ENCODE measurements around the gene MYH7B. TPM values are rescaled to one million over a fixed set of nuclear protein-coding genes. Genes with fewer than 3 reads are reported as not detected.

The MYH7B gene
- total and polyA plus RNA-seq, 12 donors, result 0.07 to 9.6 (median 0.45) TPM; not detected in 1

DNA sequence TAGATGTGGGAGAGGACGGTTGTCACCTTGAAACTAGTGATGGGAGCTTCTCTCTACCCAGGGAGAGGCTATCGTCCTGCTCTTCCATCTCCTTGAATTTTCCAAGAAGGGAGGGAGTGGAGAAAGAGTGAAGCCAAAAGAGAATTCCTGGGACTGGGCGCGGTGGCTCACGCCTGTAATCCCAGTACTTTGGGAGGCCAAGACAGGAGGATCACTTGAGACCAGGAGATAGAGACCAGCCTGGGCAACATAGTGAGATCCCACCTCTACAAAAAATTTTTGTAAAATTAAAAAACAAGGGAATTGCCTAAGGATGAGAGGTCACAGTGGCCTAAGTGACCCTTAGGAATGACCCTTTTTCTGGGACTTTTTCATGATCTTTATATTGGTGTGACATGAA, 8.8 kb downstream of the MYH7B start:
- Histone ChIP-seq H3K4me3 (no peak overlapping the region), H3K9me3 (replicated peaks in 1 of 3) (no peaks in the 10 kb centered on the region), H3K27me3 (no peaks in the 10 kb centered on the region), H3K36me3 (replicated peaks in 1 of 2) (no peaks in the 10 kb centered on the region), H3K27ac (no peak overlapping the region), H3K4me1 (replicated peaks in 1 of 2) (no peaks in the 10 kb centered on the region)
- intact Hi-C loops (cut with DNase I), result loop anchor here in 1 of 2 donors (5.0 kb wide), 1 partner anchor 92 kb away; the partner anchor contains the start of gene GGT7
- TF ChIP-seq, protein P1, sequence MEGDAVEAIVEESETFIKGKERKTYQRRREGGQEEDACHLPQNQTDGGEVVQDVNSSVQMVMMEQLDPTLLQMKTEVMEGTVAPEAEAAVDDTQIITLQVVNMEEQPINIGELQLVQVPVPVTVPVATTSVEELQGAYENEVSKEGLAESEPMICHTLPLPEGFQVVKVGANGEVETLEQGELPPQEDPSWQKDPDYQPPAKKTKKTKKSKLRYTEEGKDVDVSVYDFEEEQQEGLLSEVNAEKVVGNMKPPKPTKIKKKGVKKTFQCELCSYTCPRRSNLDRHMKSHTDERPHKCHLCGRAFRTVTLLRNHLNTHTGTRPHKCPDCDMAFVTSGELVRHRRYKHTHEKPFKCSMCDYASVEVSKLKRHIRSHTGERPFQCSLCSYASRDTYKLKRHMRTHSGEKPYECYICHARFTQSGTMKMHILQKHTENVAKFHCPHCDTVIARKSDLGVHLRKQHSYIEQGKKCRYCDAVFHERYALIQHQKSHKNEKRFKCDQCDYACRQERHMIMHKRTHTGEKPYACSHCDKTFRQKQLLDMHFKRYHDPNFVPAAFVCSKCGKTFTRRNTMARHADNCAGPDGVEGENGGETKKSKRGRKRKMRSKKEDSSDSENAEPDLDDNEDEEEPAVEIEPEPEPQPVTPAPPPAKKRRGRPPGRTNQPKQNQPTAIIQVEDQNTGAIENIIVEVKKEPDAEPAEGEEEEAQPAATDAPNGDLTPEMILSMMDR (IDR thresholded peaks at IDR 0.05), result no peak
- no peak for TF ChIP-seq POLR2A (IDR thresholded peaks at IDR 0.05)
- DNase-seq, result no peak
- WGBS, 4 donors, result 87 to 99% (median 95%) methylated on average over 5 of the region's 5 CpGs

DNA sequence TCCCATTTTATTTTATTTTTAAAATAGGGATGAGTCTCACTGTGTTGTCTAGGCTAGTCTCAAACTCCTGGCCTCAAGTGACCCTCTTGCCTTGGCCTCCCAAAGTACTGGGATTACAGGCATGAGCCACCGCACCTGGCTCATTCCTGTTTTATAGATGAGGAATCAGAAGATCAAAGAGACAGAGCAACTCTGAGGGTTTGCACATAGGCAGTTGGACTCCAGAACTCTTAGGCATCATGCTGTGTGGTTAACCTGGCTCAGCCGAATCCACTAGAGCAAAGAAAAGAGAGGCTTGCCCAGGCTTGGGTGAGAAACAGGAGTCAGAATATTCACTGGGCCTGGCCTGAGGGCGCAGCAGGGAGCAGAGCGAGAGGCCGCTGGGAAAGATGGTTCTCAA, 9.4 kb downstream of the MYH7B start:
- no peak for DNase-seq
- no peaks in the 10 kb centered on the region for H3K4me1 ChIP-seq (replicated peaks in 1 of 2)
- no peaks in the 10 kb centered on the region for H3K36me3 ChIP-seq (replicated peaks in 1 of 2)
- H3K27ac ChIP-seq, result no peak overlapping the region
- no peak overlapping the region for H3K4me3 ChIP-seq
- intact Hi-C loops (cut with DNase I), result no loop called here
- WGBS, 4 donors, result 94 to 99% (median 98%) methylated on average over 5 of the region's 5 CpGs
- H3K27me3 ChIP-seq, result no peaks in the 10 kb centered on the region
- TF ChIP-seq, protein P1 (IDR thresholded peaks at IDR 0.05), result no peak
- no peaks in the 10 kb centered on the region for H3K9me3 ChIP-seq (replicated peaks in 1 of 3)

DNA sequence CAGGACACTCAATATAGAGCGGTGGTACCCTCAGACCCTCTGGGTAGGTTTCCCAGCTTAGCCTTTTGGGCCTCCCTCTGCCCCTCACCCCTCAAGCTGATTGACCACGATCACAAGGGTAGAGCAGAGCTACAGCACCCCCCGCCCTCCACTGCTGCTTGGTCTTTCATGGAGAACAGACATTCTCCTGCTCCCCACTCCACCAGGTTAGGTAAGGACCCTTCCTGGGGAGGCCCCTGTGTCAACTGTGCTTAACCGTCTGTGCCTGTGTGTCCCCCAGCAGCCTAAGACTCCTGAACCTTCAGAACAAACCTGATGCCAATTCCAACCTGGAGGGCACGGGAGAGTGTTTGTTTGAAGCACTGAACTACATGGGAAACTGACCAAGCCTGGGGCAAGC, 11.8 kb downstream of the MYH7B start:
- Histone ChIP-seq H3K4me3 (no peak overlapping the region), H3K9me3 (replicated peaks in 1 of 3) (no peaks in the 10 kb centered on the region), H3K27me3 (no peaks in the 10 kb centered on the region), H3K27ac (no peak overlapping the region), H3K4me1 (replicated peaks in 1 of 2) (no peaks in the 10 kb centered on the region), H3K36me3 (replicated peaks in 1 of 2) (no peaks in the 10 kb centered on the region)
- WGBS, 4 donors, result 83 to 100% (median 92%) methylated on average over 3 to 5 of the region's 5 CpGs
- DNase-seq, result no peak
- TF ChIP-seq, protein P1 (IDR thresholded peaks at IDR 0.05), result no peak
- TF ChIP-seq POLR2A (IDR thresholded peaks at IDR 0.05), result no peak
- intact Hi-C loops (cut with DNase I), result no loop called here

DNA sequence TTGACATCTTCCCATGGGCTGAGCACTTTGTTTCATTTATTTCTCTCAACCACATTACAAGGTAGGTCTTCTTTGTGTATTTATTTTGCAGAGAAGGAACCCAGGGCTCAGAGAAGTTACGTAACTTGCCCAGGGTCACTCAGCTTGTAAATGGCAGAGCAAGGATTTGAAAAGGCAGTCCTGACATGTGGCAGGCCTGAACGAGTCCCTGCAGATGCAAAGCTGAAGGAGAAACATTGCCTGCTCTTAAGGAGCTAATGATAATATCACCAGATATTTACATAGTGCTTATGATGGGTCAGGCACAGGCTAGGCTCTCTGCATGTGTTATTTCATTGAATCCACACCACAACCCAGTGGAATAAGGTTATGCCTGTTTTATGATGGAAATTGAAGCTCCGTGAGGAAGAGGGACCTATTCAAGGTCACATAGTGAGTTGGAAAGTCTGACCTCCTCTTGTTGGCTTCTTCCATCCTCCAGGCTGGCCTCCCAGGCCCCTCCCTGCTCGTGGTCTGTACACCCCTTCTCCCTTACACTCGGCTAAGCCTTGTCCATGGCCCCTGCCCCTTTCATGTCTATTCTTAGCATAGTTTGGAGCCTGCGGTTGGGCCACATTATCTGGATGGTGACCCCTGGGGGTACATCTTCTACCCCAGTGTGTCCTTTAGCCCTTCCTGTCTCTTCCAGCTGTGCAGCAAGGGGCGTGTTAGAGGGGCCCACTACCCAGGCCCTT, 12.5 kb downstream of the MYH7B start:
- TF ChIP-seq, protein P1 (IDR thresholded peaks at IDR 0.05), result no peak
- TF ChIP-seq POLR2A (IDR thresholded peaks at IDR 0.05), result no peak
- no peak for DNase-seq
- Histone ChIP-seq H3K27ac (no peak overlapping the region), H3K36me3 (replicated peaks in 1 of 2) (no peaks in the 10 kb centered on the region), H3K9me3 (replicated peaks in 1 of 3) (no peaks in the 10 kb centered on the region), H3K4me3 (no peak overlapping the region), H3K27me3 (no peaks in the 10 kb centered on the region), H3K4me1 (replicated peaks in 1 of 2) (no peaks in the 10 kb centered on the region)
- 74 to 82% (median 78%) methylated on average over 7 of the region's 7 CpGs for WGBS, 4 donors
- intact Hi-C loops (cut with DNase I), result no loop called here
